Pancreas (tissue), 10 donors: ENCODE results near the gene HIVEP2. TPM values are rescaled to one million over a fixed set of nuclear protein-coding genes. Genes with fewer than 3 reads are reported as not detected.
A peak's percentile ranks its signal among the peaks of the same experiment; 100 is the strongest.

Experiments used
- ATAC-seq, 4 donors: fragments of 200-7000 bp; cut with Tn5 transposase; one replicate each; pipeline versions ENCODE4 v1.8.0 to v1.9.1; 2020; ENCODE audit warnings: mild to moderate bottlenecking in 4 of 4, moderate library complexity in 4 of 4
- DNase-seq, 6 donors: peaks; one replicate each; pipeline ENCODE4 v3.0.0-alpha.2; 2020
- FAIRE-seq: peaks from 2 replicates; lab custom pipeline; 2012; peaks lifted over from hg19 to GRCh38; lab: Jason Lieb, UNC
- H3K27ac ChIP-seq, 4 donors: fragments of 200-600 bp; sonication (generic); 1 replicate in 3 of 4; 2 replicates in 1 of 4; pipeline versions ENCODE4 v1.5.0 to v1.8.0; 2020
- H3K27me3 ChIP-seq, 4 donors: fragments of 200-600 bp; one replicate each; pipeline ENCODE4 v1.8.0; 2021
- H3K36me3 ChIP-seq, 3 donors: fragments of 200-600 bp; sonication (generic) in 1 of 3; one replicate each; pipeline versions ENCODE4 v1.5.0 to v1.8.0; 2020 to 2021
- H3K4me1 ChIP-seq, 3 donors: fragments of 200-600 bp; one replicate each; pipeline ENCODE4 v1.8.0; 2021
- H3K4me3 ChIP-seq, 4 donors: fragments of 200-600 bp; sonication (generic) in 2 of 4; one replicate each; pipeline versions ENCODE4 v1.5.0 to v1.8.0; 2020 to 2021
- H3K9me3 ChIP-seq, 4 donors: fragments of 200-600 bp; one replicate each; pipeline ENCODE4 v1.8.0; 2021
- WGBS, 2 donors: extraction: QIAGEN DNeasy Blood & Tissue Kit; methylation state at CpG; one replicate each; pipeline ENCODE4 v1.1.7; 2013; 5-methylcytosine and 5-hydroxymethylcytosine counted together
- intact Hi-C, 3 donors: fragments of 100-400 bp; cut with DNase I; formaldehyde crosslinking; loops; one replicate each; pipeline versions ENCODE4 v1.11.1 to v1.14.2; 2022
- polyA plus RNA-seq, 2 donors: library from polyadenylated mRNA; stranded (reverse); fragments of 200-250 nt; gene quantifications; one replicate each; pipeline ENCODE4 v1.2.3, GENCODE V29; 2013
- total RNA-seq, 6 donors: library from RNA; stranded (reverse); fragmentation: NEBNext Ultra II Directional in 4 of 6; extraction: Animal tissue kit (Norgen Biotek cat#: 25700) in 4 of 6; gene quantifications; one replicate each; pipeline versions ENCODE4 v1.2.1 to v1.2.4, GENCODE V29; 2021 to 2023
- TF ChIP-seq, protein P1 (sequence below), 4 donors: fragments of 200-600 bp; sonication (generic) in 3 of 4; IDR thresholded peaks; one replicate each; pipeline versions ENCODE4 v1.5.0 to v1.8.0; 2021; ENCODE audit warnings: antibody characterized with exemption in 4 of 4
- donor health status: healthy with polysubstance abuse.
- donor health status: DM: no; HTN: no; CAD: no; lungs with moderate emphysema.
- donor health status: DM: no; HTN: no; CAD: no.
- donor health status: control.
- donor health status: control.
- donor health status: Bipolar disorder and iron deficiency.
- donor health status: DM: yes; HTN: yes; CAD: no.
- donor health status: DM: no; HTN: no; CAD: no.
- donor health status: DM: no; HTN: no; CAD: no.
- donor health status: DM: yes; HTN: yes; CAD: no.

The HIVEP2 gene
- total and polyA plus RNA-seq, 8 donors, result 3.8 to 14.0 (median 8.6) TPM

DNA sequence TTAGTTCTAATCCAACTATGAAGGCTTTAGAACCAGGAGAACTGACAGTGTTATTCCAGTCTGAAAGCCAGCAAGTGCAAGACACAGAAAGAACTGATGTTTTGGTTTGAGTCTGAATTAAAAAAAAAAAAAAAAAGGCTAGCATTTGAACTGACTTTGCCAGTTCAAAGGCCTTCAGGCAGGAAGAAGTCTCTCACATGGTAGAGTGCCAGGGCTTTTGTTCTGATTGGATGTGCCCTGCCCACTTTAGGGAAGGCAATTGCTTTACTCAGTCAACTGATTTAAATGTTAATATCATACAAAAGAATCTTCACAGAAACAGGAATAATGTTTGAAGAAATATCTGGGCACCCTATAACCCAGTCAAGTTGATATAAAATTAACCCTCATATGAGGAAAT, 212.2 kb downstream of the HIVEP2 start:
- DNase-seq (no peak), ATAC-seq (no peak)
- no peaks in the 10 kb centered on the region for H3K9me3 ChIP-seq

DNA sequence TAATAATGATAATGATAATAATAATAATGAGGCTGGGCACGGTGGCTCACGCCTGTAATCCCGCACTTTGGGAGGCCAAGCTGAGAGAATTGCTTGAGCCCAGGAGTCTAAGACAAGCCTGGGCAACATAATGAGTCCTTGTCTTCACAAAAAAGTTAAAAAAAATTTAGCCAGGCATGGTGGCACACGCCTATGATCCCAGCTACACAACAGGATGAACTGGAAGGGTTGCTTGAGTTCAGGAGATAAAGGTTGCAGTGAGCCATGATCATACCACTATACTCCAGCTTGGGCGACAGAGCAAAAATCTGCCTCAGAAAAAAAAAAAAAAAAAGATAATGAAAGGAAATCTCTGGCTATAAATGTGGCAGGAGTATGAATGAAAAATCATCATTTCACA, 213.4 kb downstream of the HIVEP2 start:
- FAIRE-seq, result no peak
- Histone ChIP-seq H3K4me3 (no peak overlapping the region), H3K36me3 (no peaks in the 10 kb centered on the region), H3K27ac (no peak overlapping the region), H3K4me1 (no peaks in the 10 kb centered on the region), H3K9me3 (no peaks in the 10 kb centered on the region), H3K27me3 (no peaks in the 10 kb centered on the region)
- TF ChIP-seq, protein P1, sequence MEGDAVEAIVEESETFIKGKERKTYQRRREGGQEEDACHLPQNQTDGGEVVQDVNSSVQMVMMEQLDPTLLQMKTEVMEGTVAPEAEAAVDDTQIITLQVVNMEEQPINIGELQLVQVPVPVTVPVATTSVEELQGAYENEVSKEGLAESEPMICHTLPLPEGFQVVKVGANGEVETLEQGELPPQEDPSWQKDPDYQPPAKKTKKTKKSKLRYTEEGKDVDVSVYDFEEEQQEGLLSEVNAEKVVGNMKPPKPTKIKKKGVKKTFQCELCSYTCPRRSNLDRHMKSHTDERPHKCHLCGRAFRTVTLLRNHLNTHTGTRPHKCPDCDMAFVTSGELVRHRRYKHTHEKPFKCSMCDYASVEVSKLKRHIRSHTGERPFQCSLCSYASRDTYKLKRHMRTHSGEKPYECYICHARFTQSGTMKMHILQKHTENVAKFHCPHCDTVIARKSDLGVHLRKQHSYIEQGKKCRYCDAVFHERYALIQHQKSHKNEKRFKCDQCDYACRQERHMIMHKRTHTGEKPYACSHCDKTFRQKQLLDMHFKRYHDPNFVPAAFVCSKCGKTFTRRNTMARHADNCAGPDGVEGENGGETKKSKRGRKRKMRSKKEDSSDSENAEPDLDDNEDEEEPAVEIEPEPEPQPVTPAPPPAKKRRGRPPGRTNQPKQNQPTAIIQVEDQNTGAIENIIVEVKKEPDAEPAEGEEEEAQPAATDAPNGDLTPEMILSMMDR (IDR thresholded peaks at IDR 0.05), result no peak
- WGBS, 2 donors, result 85 to 96% methylated on average over 5 of the region's 5 CpGs
- intact Hi-C loops, result no loop called here
- no peak for ATAC-seq
- DNase-seq, result no peak

More for the DNA sequence above, 212.2 kb downstream of the HIVEP2 start:
- no peak overlapping the region for H3K4me3 ChIP-seq
- FAIRE-seq, result no peak
- H3K27ac ChIP-seq, result no peak overlapping the region
- H3K36me3 ChIP-seq, result no peaks in the 10 kb centered on the region
- TF ChIP-seq, protein P1 (IDR thresholded peaks at IDR 0.05), result no peak
- H3K27me3 ChIP-seq, result no peaks in the 10 kb centered on the region
- H3K4me1 ChIP-seq, result no peaks in the 10 kb centered on the region
- intact Hi-C loops, result no loop called here

DNA sequence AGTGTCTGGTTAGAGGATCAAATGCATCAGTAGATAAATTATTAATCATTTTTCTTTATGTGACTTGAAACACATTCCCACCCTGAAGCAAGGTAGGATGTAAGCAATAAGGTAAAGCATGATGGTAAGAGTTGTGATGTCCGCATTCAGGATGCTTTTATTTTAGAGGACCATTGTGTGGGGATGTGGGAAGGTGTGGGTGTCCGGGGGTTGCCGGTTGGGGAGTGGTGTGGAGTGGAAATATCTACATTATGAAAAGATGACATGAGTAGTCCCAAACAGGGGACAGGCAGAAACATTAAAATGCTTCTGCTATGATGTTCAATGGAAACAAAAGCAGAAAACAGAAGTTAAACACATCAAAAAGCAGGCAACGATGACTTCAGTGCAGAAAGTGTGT, 215.4 kb downstream of the HIVEP2 start:
- TF ChIP-seq, protein P1 (IDR thresholded peaks at IDR 0.05), result no peak
- Histone ChIP-seq H3K27me3 (no peaks in the 10 kb centered on the region), H3K4me1 (no peaks in the 10 kb centered on the region), H3K36me3 (no peaks in the 10 kb centered on the region), H3K4me3 (no peak overlapping the region), H3K27ac (no peak overlapping the region), H3K9me3 (no peaks in the 10 kb centered on the region)
- no peak for DNase-seq
- WGBS, 2 donors, result 63 to 68% methylated on average over 4 of the region's 4 CpGs
- ATAC-seq, result no peak
- intact Hi-C loops, result no loop called here
- no peak for FAIRE-seq

DNA sequence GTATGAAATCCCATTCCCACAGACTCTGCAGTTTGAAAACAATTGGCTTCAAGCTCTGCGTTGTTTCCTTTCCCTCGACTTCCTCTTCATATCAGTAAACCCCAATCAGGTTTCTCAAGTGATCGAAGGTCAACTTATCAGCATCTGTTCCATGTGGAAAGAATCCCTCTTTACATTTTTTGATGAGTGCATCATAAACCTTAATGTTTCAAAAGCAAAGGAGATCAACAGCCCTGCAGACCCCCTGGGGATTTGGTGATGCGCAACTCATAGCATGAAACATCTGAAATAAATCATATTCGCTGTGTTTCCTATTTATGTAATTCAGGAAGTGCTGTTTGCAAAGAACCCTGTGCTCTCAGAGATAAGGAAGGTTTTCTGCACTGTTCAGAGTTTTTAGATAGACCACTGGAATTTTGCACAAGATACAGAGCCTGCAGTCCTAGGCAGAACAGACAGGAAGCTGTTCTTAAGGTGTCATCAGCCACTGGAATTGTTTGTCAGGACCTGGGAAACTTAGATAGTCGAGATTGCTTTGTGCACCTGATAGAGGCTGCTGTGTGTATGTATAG, 216.0 kb downstream of the HIVEP2 start:
- WGBS, 2 donors, result 19 to 22% methylated on average over 6 of the region's 6 CpGs
- no peak for FAIRE-seq
- Histone ChIP-seq H3K4me1 (no peaks in the 10 kb centered on the region), H3K4me3 (no peak overlapping the region), H3K27ac (no peak overlapping the region), H3K9me3 (no peaks in the 10 kb centered on the region), H3K36me3 (no peaks in the 10 kb centered on the region), H3K27me3 (no peaks in the 10 kb centered on the region)
- ATAC-seq, result peak in 2 of 4 donors; percentile 25 to 48
- TF ChIP-seq, protein P1 (IDR thresholded peaks at IDR 0.05), result no peak
- intact Hi-C loops, result no loop called here
- no peak for DNase-seq

DNA sequence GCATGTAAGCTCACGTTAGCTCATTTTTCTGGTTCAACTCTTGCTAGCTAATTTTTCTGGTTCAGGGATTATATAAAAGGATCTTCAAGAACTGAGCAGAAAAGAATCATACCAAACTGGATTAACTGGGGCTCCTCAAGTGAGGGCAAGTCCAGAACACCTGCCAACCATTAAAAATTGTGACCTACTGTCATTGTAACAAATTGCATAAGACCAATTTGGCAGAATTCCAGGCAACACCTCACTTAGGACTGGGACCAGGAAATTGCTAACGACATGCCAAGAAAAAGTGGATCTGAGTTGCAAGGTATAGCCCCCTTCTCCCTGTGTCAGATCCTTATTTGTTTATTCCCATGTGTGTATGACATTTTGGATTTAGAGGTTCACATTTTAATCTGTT, 216.6 kb downstream of the HIVEP2 start:
- 12 to 16% methylated on average over 2 of the region's 2 CpGs for WGBS, 2 donors
- Histone ChIP-seq H3K36me3 (no peaks in the 10 kb centered on the region), H3K4me1 (no peaks in the 10 kb centered on the region), H3K27ac (no peak overlapping the region), H3K4me3 (no peak overlapping the region), H3K27me3 (no peaks in the 10 kb centered on the region), H3K9me3 (no peaks in the 10 kb centered on the region)
- peak; percentile 56 to 77 (median 70) for ATAC-seq
- no peak for FAIRE-seq
- TF ChIP-seq, protein P1 (IDR thresholded peaks at IDR 0.05), result no peak
- peak in 3 of 6 donors; percentile 8 to 28 (median 21) for DNase-seq
- intact Hi-C loops, result no loop called here
